Ascending aorta (tissue), 2 donors: ENCODE data around the gene ZNF770. TPM values are rescaled to one million over a fixed set of nuclear protein-coding genes. Genes with fewer than 3 reads are reported as not detected.

Experiments
- DNase-seq, 2 donors: peaks; one replicate each; pipeline ENCODE4 v3.0.0-alpha.2; 2019; ENCODE audit warnings: low spot score in 2 of 2
- H3K27ac ChIP-seq, 2 donors: fragments of 200-600 bp; sonication (generic); one replicate each; pipeline ENCODE4 v1.5.1; 2016 to 2017; ENCODE audit warnings: mild to moderate bottlenecking in 1 of 2
- H3K27me3 ChIP-seq: fragments of 200-600 bp; sonication (generic); one replicate; pipeline ENCODE4 v1.5.1; 2017
- H3K36me3 ChIP-seq, 2 donors: fragments of 200-600 bp; sonication (generic); one replicate each; pipeline ENCODE4 v1.5.1; 2016
- H3K4me1 ChIP-seq, 2 donors: fragments of 200-600 bp; sonication (generic); one replicate each; pipeline ENCODE4 v1.5.1; 2016 to 2017; ENCODE audit warnings: mild to moderate bottlenecking in 1 of 2
- H3K4me3 ChIP-seq, 2 donors: fragments of 200-600 bp; sonication (generic); one replicate each; pipeline ENCODE4 v1.5.1; 2016 to 2017; ENCODE audit warnings: mild to moderate bottlenecking in 1 of 2
- H3K9me3 ChIP-seq, 2 donors: fragments of 200-600 bp; sonication (generic); one replicate each; pipeline ENCODE4 v1.5.1; 2016
- intact Hi-C: fragments of 100-400 bp; cut with DNase I; formaldehyde crosslinking; loops from one replicate; pipeline ENCODE4 v1.15.1; 2023
- total RNA-seq: library from RNA; depleted of rRNA; stranded (reverse); fragments of >200 nt; gene quantifications from one replicate; pipeline ENCODE4 v1.1.0, GENCODE V29; 2016
- TF ChIP-seq, protein P1 (sequence below), 3 experiments: fragments of 200-600 bp in 2 of 3; fragments of 450-650 bp in 1 of 3; sonication (generic) in 2 of 3; IDR thresholded peaks; one replicate each; pipeline ENCODE4 v1.5.1; 2016 to 2019; ENCODE audit warnings: antibody characterized with exemption in 3 of 3, mild to moderate bottlenecking in 1 of 3, moderate library complexity in 1 of 3

Gene ZNF770
- total RNA-seq, 1 donor from 2014 or later: 87.7 TPM

DNA sequence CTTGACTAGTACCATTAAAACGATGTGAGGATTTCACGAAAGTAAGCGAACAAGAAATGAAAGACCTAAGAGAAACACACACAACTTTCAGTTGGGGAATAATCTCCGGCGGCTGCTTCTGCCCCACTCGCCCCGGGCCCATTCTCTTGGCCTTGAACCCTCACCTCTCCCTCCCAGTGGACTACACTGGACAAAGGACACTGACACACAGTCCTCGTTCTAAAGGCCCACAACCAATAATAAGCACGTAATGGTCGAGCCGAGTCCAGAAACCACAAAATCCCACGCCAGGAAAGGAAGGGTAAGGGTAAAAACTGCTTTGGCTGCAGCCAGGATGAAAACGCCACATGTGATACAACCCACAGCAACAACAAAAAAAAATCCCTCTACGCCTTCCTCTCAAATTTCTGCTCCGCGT is 469 bp downstream of the ZNF770 start:
- H3K4me1 ChIP-seq: peaks cover 0 to 24% of the 10 kb centered on the region in 2 donors
- H3K9me3 ChIP-seq: no peaks in the 10 kb centered on the region
- intact Hi-C loops: loop anchor here (1.0 to 5.0 kb wide), 5 partner anchors 18 to 1590 kb away; partner anchors contain the start of genes AQR, CDIN1, EMC4 and EMC7
- TF ChIP-seq, protein P1, sequence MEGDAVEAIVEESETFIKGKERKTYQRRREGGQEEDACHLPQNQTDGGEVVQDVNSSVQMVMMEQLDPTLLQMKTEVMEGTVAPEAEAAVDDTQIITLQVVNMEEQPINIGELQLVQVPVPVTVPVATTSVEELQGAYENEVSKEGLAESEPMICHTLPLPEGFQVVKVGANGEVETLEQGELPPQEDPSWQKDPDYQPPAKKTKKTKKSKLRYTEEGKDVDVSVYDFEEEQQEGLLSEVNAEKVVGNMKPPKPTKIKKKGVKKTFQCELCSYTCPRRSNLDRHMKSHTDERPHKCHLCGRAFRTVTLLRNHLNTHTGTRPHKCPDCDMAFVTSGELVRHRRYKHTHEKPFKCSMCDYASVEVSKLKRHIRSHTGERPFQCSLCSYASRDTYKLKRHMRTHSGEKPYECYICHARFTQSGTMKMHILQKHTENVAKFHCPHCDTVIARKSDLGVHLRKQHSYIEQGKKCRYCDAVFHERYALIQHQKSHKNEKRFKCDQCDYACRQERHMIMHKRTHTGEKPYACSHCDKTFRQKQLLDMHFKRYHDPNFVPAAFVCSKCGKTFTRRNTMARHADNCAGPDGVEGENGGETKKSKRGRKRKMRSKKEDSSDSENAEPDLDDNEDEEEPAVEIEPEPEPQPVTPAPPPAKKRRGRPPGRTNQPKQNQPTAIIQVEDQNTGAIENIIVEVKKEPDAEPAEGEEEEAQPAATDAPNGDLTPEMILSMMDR (IDR thresholded peaks at IDR 0.05): no peak
- H3K36me3 ChIP-seq: peaks cover 4 to 6% of the 10 kb centered on the region in 2 donors
- peak overlapping the region; percentile 71 to 85 for H3K4me3 ChIP-seq
- H3K27ac ChIP-seq: peak overlapping the region; percentile 95 to 97
- H3K27me3 ChIP-seq: no peaks in the 10 kb centered on the region
- no peak for DNase-seq

GRCh38 chr15:34986771-34987480 is 1.2 kb downstream of the ZNF770 start:
- H3K4me1 ChIP-seq: peaks cover 0 to 24% of the 10 kb centered on the region in 2 donors
- TF ChIP-seq, protein P1 (IDR thresholded peaks at IDR 0.05): no peak
- peak overlapping the region; percentile 71 to 85 for H3K4me3 ChIP-seq
- intact Hi-C loops: loop anchor here (1.0 to 5.0 kb wide), 4 partner anchors 265 to 1590 kb away; partner anchors contain the start of genes CDIN1, EMC4, EMC7 and PGBD4
- H3K36me3 ChIP-seq: peaks cover 11 to 13% of the 10 kb centered on the region in 2 donors
- DNase-seq: no peak
- peak overlapping the region; percentile 95 to 97 for H3K27ac ChIP-seq
- no peaks in the 10 kb centered on the region for H3K27me3 ChIP-seq
- H3K9me3 ChIP-seq: no peaks in the 10 kb centered on the region

GRCh38 chr15:34986326-34986725 is 1.8 kb downstream of the ZNF770 start:
- intact Hi-C loops: loop anchor here (5.0 kb wide), 3 partner anchors 264 to 1591 kb away; partner anchors contain the start of genes CDIN1, EMC7 and PGBD4
- Histone ChIP-seq H3K27ac (no peak overlapping the region), H3K27me3 (no peaks in the 10 kb centered on the region)

DNA sequence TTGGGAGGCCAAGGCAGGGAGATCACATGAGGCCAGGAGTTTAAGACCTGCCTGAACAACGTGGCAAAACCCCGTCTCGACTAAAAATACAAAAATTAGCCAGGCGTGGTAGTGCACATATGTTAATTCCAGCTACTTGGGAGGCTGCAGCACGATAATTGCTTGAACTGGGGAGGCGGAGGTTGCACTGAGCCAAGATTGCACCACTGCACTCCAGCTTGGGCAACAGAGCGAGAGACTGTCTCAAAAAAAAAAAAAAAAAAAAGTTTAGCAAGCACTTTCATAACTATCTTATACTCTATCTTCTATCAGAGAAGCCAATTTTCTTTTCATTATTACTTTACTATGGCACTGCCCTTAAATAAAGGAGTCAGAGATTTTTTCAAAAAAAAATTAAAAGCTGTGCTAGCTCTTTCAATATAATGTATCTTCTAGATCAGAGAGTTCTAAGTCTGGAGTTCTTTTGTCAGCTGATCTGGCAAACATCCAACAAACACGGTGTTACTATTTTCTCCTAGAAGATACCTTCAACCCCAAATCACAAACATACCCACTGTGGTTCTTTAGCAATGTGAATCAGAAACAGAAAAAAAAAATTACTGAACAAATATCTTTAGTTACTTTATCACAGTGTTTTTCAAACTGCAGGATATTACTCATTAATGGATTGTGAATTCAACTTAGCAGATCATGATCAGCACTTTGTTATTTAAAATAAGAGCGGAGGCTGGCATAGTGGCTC is 3.0 kb downstream of the ZNF770 start:
- no peak overlapping the region for H3K27ac ChIP-seq
- TF ChIP-seq, protein P1 (IDR thresholded peaks at IDR 0.05): no peak
- H3K4me3 ChIP-seq: no peak overlapping the region
- H3K4me1 ChIP-seq: peaks cover 0 to 24% of the 10 kb centered on the region in 2 donors
- no peaks in the 10 kb centered on the region for H3K9me3 ChIP-seq
- no peaks in the 10 kb centered on the region for H3K27me3 ChIP-seq
- no peak for DNase-seq
- intact Hi-C loops: loop anchor here (5.0 kb wide), 3 partner anchors 263 to 1592 kb away; partner anchors contain the start of genes CDIN1, EMC7 and PGBD4
- peaks cover 14 to 23% of the 10 kb centered on the region in 2 donors for H3K36me3 ChIP-seq

More at GRCh38 chr15:34986326-34986725, 1.8 kb downstream of the ZNF770 start:
- Histone ChIP-seq H3K36me3 (peaks cover 14 to 19% of the 10 kb centered on the region in 2 donors), H3K9me3 (no peaks in the 10 kb centered on the region), H3K4me3 (peak overlapping the region in 1 of 2 donors; percentile 85), H3K4me1 (peaks cover 0 to 24% of the 10 kb centered on the region in 2 donors)
- no peak for DNase-seq
- TF ChIP-seq, protein P1 (IDR thresholded peaks at IDR 0.05): no peak

DNA sequence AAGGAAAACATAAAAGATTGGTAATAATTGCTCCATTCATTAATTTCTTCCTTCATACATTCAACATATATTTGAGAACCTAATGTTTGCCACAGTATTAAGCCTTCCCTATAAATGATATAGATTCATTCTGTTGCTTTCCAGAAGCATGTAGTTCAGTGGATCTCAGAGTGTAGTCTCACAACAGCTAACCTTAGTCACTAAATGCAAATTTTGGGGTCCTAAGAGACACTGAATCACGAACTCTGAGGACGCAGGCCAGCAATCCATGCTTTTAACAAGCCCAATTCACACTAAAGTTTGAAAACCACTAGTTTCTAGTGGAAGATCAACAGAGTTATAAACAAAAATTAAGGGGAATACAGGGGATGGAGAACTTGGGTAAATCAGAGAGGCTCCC is 11.3 kb downstream of the ZNF770 start:
- no peaks in the 10 kb centered on the region for H3K4me1 ChIP-seq
- DNase-seq: no peak
- H3K27ac ChIP-seq: no peak overlapping the region
- peaks cover under 1 to 9% of the 10 kb centered on the region in 2 donors for H3K36me3 ChIP-seq
- H3K27me3 ChIP-seq: no peaks in the 10 kb centered on the region
- TF ChIP-seq, protein P1 (IDR thresholded peaks at IDR 0.05): no peak
- H3K9me3 ChIP-seq: no peaks in the 10 kb centered on the region
- no peak overlapping the region for H3K4me3 ChIP-seq
- intact Hi-C loops: no loop called here
